Esophagus squamous epithelium (tissue), 4 donors: ENCODE measurements around the gene TNFRSF4.

Experiments used
- CTCF ChIP-seq, 6 experiments: fragments of 450-650 bp in 4 of 6; fragments of 200-600 bp in 2 of 6; sonication (generic) in 2 of 6; IDR thresholded peaks; one replicate each; pipeline ENCODE4 v1.5.1; 2016 to 2019; ENCODE audit warnings: antibody characterized with exemption in 6 of 6, mild to moderate bottlenecking in 4 of 6, moderate library complexity in 4 of 6
- POLR2A ChIP-seq, 4 donors: fragments of 450-650 bp; IDR thresholded peaks; one replicate each; pipeline ENCODE4 v1.6.1; 2017; ENCODE audit warnings: antibody characterized with exemption in 4 of 4, mild to moderate bottlenecking in 4 of 4, moderate library complexity in 3 of 4

DNA sequence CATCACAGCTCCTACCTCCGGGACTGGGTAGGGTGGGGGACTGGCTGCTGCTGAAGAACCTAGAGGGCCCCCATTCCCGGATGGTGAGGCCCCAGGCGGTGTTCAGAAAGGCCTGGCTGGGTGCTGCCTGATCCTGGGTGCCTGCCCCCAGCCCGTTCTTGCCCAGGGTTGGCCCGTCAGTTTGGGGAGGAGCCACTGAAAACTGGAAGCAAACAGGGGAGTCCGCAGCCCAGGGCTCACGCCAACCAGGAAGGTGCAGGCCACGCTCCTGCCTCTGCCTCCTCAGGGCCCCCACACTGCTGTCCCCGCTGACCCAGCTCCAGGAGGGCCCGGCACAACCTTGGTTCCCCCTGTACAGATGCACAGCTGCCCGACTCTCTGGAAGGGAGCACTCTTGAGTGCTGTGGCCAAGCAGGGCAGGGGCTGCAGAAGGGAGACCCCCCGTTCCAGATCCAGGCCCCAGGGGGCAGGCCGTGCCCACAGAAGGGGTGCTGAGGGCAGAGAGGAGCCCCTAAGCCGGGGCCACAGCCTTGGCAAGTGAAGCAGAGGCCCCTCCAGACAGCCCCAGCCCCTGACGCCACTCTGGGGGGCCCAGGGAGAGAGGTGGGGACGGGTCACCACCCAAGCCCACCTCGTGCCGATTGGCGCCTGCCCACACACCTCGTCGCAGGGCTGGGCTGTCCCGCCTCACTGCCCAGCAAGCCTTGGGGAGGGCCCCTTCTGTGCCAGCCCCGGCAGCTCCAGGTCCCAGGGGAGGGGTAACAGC lies 27.1 kb upstream of the TNFRSF4 start:
- TF ChIP-seq CTCF (IDR thresholded peaks at IDR 0.05), result no peak
- no peak for TF ChIP-seq POLR2A (IDR thresholded peaks at IDR 0.05)
